T-helper 17 cell (primary cell): Measurements from ENCODE around the gene ST6GALNAC1. TPM values are rescaled to one million over a fixed set of nuclear protein-coding genes. Genes with fewer than 3 reads are reported as not detected.
"Not testable (repeated sequence)": the region's sequence is repeated elsewhere in the genome, so short reads cannot be mapped to it uniquely, and the experiment has no call there.

Experiments used
- ATAC-seq: fragments of 150-1000 bp; cut with Tn5 transposase; 2 replicates; pipeline ENCODE4 v1.10.0; 2021; ENCODE audit warnings: mild to moderate bottlenecking, moderate library complexity
- DNase-seq, 3 donors: peaks; one replicate each; pipeline versions ENCODE4 v3.0.0 to v3.0.0-alpha.2; 2020 to 2021
- H3K9me3 ChIP-seq: one replicate; pipeline ENCODE4 v1.7.0; 2013; ENCODE audit warnings: low read length, mild to moderate bottlenecking; ENCODE audit not compliant: control insufficient read depth, poor library complexity, severe bottlenecking
- H3K27ac Mint-ChIP-seq: one replicate; pipeline ENCODE4 v1.8.0; 2022; ENCODE audit warnings: mild to moderate bottlenecking, moderate library complexity, mixed read lengths
- H3K27me3 Mint-ChIP-seq: one replicate; pipeline ENCODE4 v1.8.0; 2022; ENCODE audit warnings: mixed read lengths
- H3K36me3 Mint-ChIP-seq: one replicate; pipeline ENCODE4 v1.8.0; 2022; ENCODE audit warnings: low read depth, mixed read lengths
- H3K4me1 Mint-ChIP-seq: one replicate; pipeline ENCODE4 v1.8.0; 2022; ENCODE audit warnings: mild to moderate bottlenecking, mixed read lengths
- H3K4me3 Mint-ChIP-seq: one replicate; pipeline ENCODE4 v1.8.0; 2022; ENCODE audit warnings: mild to moderate bottlenecking, moderate library complexity, mixed read lengths
- total RNA-seq, 4 donors: library from RNA in 2 of 4; stranded (reverse) in 2 of 4; gene quantifications; one replicate each; pipeline ENCODE4 v1.2.3 and lab custom pipeline; 2022 to 2026

Gene ST6GALNAC1
- total RNA-seq, 2 donors from 2014 or later = 4.1 to 8.4 TPM

GRCh38 chr17:76606685-76607084, 36.9 kb downstream of the ST6GALNAC1 start:
- not testable (repeated sequence) for H3K27ac Mint-ChIP-seq, H3K36me3 Mint-ChIP-seq, DNase-seq, H3K4me3 Mint-ChIP-seq, H3K9me3 ChIP-seq, ATAC-seq, H3K4me1 Mint-ChIP-seq
- peaks cover 22% of the 10 kb centered on the region for H3K27me3 Mint-ChIP-seq

GRCh38 chr17:76601065-76601464, 42.5 kb downstream of the ST6GALNAC1 start:
- H3K27ac Mint-ChIP-seq = no peak overlapping the region
- peaks cover 20% of the 10 kb centered on the region for H3K4me1 Mint-ChIP-seq
- H3K9me3 ChIP-seq = no peaks in the 10 kb centered on the region
- peaks cover 24% of the 10 kb centered on the region for H3K27me3 Mint-ChIP-seq
- peak; percentile 4 for ATAC-seq
- no peak for DNase-seq
- H3K4me3 Mint-ChIP-seq = no peak overlapping the region
- no peaks in the 10 kb centered on the region for H3K36me3 Mint-ChIP-seq

GRCh38 chr17:76599694-76600460, 43.7 kb downstream of the ST6GALNAC1 start:
- no peak overlapping the region for H3K4me3 Mint-ChIP-seq
- no peak for ATAC-seq
- H3K36me3 Mint-ChIP-seq = no peaks in the 10 kb centered on the region
- peaks cover 32% of the 10 kb centered on the region for H3K27me3 Mint-ChIP-seq
- H3K27ac Mint-ChIP-seq = no peak overlapping the region
- peaks cover 20% of the 10 kb centered on the region for H3K4me1 Mint-ChIP-seq
- H3K9me3 ChIP-seq = no peaks in the 10 kb centered on the region
- DNase-seq = no peak

GRCh38 chr17:76598004-76598439, 45.5 kb downstream of the ST6GALNAC1 start:
- no peaks in the 10 kb centered on the region for H3K9me3 ChIP-seq
- Mint-ChIP-seq H3K27me3 (peaks cover 50% of the 10 kb centered on the region), H3K4me3 (no peak overlapping the region), H3K36me3 (peaks cover 6% of the 10 kb centered on the region), H3K4me1 (peaks cover 22% of the 10 kb centered on the region), H3K27ac (no peak overlapping the region)
- peak; percentile 37 for ATAC-seq
- DNase-seq = no peak

GRCh38 chr17:76597156-76598003, 46.2 kb downstream of the ST6GALNAC1 start:
- ATAC-seq (no peak), DNase-seq (no peak)
- Mint-ChIP-seq H3K27ac (no peak overlapping the region), H3K36me3 (peaks cover 6% of the 10 kb centered on the region), H3K27me3 (peaks cover 50% of the 10 kb centered on the region), H3K4me3 (no peak overlapping the region), H3K4me1 (peaks cover 20% of the 10 kb centered on the region)
- H3K9me3 ChIP-seq = no peaks in the 10 kb centered on the region

GRCh38 chr17:76594690-76595089, 48.9 kb downstream of the ST6GALNAC1 start:
- Mint-ChIP-seq H3K36me3 (peaks cover 6% of the 10 kb centered on the region), H3K27me3 (peaks cover 54% of the 10 kb centered on the region), H3K4me1 (peaks cover 3% of the 10 kb centered on the region), H3K4me3 (no peak overlapping the region), H3K27ac (no peak overlapping the region)
- no peaks in the 10 kb centered on the region for H3K9me3 ChIP-seq
- ATAC-seq = no peak
- DNase-seq = no peak

- no peaks in the 10 kb centered on the region for H3K9me3 ChIP-seq
- H3K4me1 Mint-ChIP-seq = peaks cover 4% of the 10 kb centered on the region
- H3K4me3 Mint-ChIP-seq = no peak overlapping the region
- H3K27ac Mint-ChIP-seq = no peak overlapping the region
- no peak for ATAC-seq
- peaks cover 60% of the 10 kb centered on the region for H3K27me3 Mint-ChIP-seq
- no peak for DNase-seq
- H3K36me3 Mint-ChIP-seq = peaks cover 6% of the 10 kb centered on the region
Observed at GRCh38 chr17:76593959-76594358, 49.6 kb downstream of the ST6GALNAC1 start.

GRCh38 chr17:76593384-76593826, 50.2 kb downstream of the ST6GALNAC1 start:
- H3K36me3 Mint-ChIP-seq = peaks cover 7% of the 10 kb centered on the region
- no peak overlapping the region for H3K27ac Mint-ChIP-seq
- DNase-seq (no peak), ATAC-seq (no peak)
- H3K27me3 Mint-ChIP-seq = peaks cover 58% of the 10 kb centered on the region
- H3K9me3 ChIP-seq = no peaks in the 10 kb centered on the region
- no peak overlapping the region for H3K4me3 Mint-ChIP-seq
- peaks cover 4% of the 10 kb centered on the region for H3K4me1 Mint-ChIP-seq

GRCh38 chr17:76588182-76588581, 55.4 kb downstream of the ST6GALNAC1 start:
- peaks cover 47% of the 10 kb centered on the region for H3K27me3 Mint-ChIP-seq
- peaks cover 5% of the 10 kb centered on the region for H3K36me3 Mint-ChIP-seq
- peak overlapping the region; percentile 15 for H3K4me3 Mint-ChIP-seq
- DNase-seq (no peak), ATAC-seq (no peak)
- peaks cover 5% of the 10 kb centered on the region for H3K4me1 Mint-ChIP-seq
- H3K27ac Mint-ChIP-seq = no peak overlapping the region
- H3K9me3 ChIP-seq = no peaks in the 10 kb centered on the region

GRCh38 chr17:76586741-76587487, 56.6 kb downstream of the ST6GALNAC1 start:
- Mint-ChIP-seq H3K27ac (no peak overlapping the region), H3K4me1 (peaks cover 5% of the 10 kb centered on the region), H3K36me3 (peaks cover 5% of the 10 kb centered on the region), H3K4me3 (peak overlapping the region; percentile 68), H3K27me3 (peaks cover 48% of the 10 kb centered on the region)
- ATAC-seq (no peak), DNase-seq (no peak)
- H3K9me3 ChIP-seq = no peaks in the 10 kb centered on the region

GRCh38 chr17:76585649-76586593, 57.6 kb downstream of the ST6GALNAC1 start, which contains the start of gene ST6GALNAC2:
ST6GALNAC2 (minus strand) TSS chr17:76585860; CDS start chr17:76585808, 52 bp downstream.
- Mint-ChIP-seq H3K36me3 (peaks cover 5% of the 10 kb centered on the region), H3K27me3 (peaks cover 47% of the 10 kb centered on the region), H3K27ac (peak within 1 kb of the TSS; percentile 16), H3K4me1 (peaks cover 5% of the 10 kb centered on the region), H3K4me3 (peak within 1 kb of the TSS; percentile 79)
- peak; percentile 21 to 41 (median 33) for DNase-seq
- ATAC-seq = peak; percentile 86
- no peaks in the 10 kb centered on the region for H3K9me3 ChIP-seq

GRCh38 chr17:76585033-76585648, 58.4 kb downstream of the ST6GALNAC1 start:
- peaks cover 47% of the 10 kb centered on the region for H3K27me3 Mint-ChIP-seq

More at GRCh38 chr17:76585033-76585648, 58.4 kb downstream of the ST6GALNAC1 start:
- Mint-ChIP-seq H3K27ac (peak overlapping the region; percentile 16), H3K4me3 (peak overlapping the region; percentile 79), H3K36me3 (peaks cover 5% of the 10 kb centered on the region), H3K4me1 (peaks cover 5% of the 10 kb centered on the region)
- no peaks in the 10 kb centered on the region for H3K9me3 ChIP-seq
- DNase-seq (no peak), ATAC-seq (no peak)
